GM12874 (cell line): ENCODE results near the gene KCNJ18.
"Not testable (repeated sequence)": the region's sequence is repeated elsewhere in the genome, so short reads cannot be mapped to it uniquely, and the experiment has no call there.

Source experiments
- CTCF ChIP-seq: IDR thresholded peaks from 2 replicates; pipeline ENCODE4 v1.5.1; 2011; ENCODE audit warnings: low read depth, mild to moderate bottlenecking, control low read depth, low read length, moderate library complexity; ENCODE audit not compliant: insufficient read depth

Gene KCNJ18

GRCh38 chr17:21691883-21692703, at the start of gene KCNJ18:
Gene KCNJ18, plus strand, starts transcription at chr17:21692523. Its CDS starts 10,264 bp downstream, at chr17:21702787.
- not testable (repeated sequence) for TF ChIP-seq CTCF

GRCh38 chr17:21674242-21674731, 18.0 kb upstream of the KCNJ18 start:
- TF ChIP-seq CTCF, result no peak

- TF ChIP-seq CTCF, result no peak
These were observed 15.8 kb upstream of the KCNJ18 start for GRCh38 chr17:21676281-21677111.

- TF ChIP-seq CTCF, result no peak
These were observed 15.0 kb upstream of the KCNJ18 start for GRCh38 chr17:21677126-21677910.

GRCh38 chr17:21677911-21678310, 14.4 kb upstream of the KCNJ18 start:
- no peak for TF ChIP-seq CTCF

GRCh38 chr17:21678393-21679081, 13.8 kb upstream of the KCNJ18 start:
- no peak for TF ChIP-seq CTCF
